ENCODE data around the gene CCNY. TPM values are rescaled to one million over a fixed set of nuclear protein-coding genes. Genes with fewer than 3 reads are reported as not detected.

CCNY gene
- total and polyA plus RNA-seq, 8 donors = 5.8 to 99.6 (median 37.7) TPM

- no peak for DNase-seq
- WGBS, 5 donors = 84 to 95% (median 94%) methylated on average over 4 of the region's 4 CpGs
- no peaks in the 10 kb centered on the region for H3K27me3 ChIP-seq
- no peaks in the 10 kb centered on the region for H3K36me3 ChIP-seq
- intact Hi-C loops (cut with DNase I; ENCODE audit: low total_unique reads) = no loop called here
- H3K9me3 ChIP-seq = peaks cover 4 to 35% (median 15%) of the 10 kb centered on the region in 4 donors
- TF ChIP-seq CTCF (IDR thresholded peaks at IDR 0.05) (no peak), POLR2AphosphoS5 (IDR thresholded peaks at IDR 0.05) (no peak), EP300 (IDR thresholded peaks at IDR 0.05) (no peak), POLR2A (IDR thresholded peaks at IDR 0.05) (no peak)
- H3K4me3 ChIP-seq = no peak overlapping the region
- H3K27ac ChIP-seq = no peak overlapping the region
- H3K4me1 ChIP-seq = peaks cover 7 to 43% (median 27%) of the 10 kb centered on the region in 4 donors
Measured at GRCh38 chr10:35442592-35442991, 106.3 kb downstream of the CCNY start.

- H3K36me3 ChIP-seq = no peaks in the 10 kb centered on the region
- no peak overlapping the region for H3K4me3 ChIP-seq
- intact Hi-C loops (cut with DNase I; ENCODE audit: low total_unique reads) = no loop called here
- TF ChIP-seq EP300 (IDR thresholded peaks at IDR 0.05) (no peak), POLR2A (IDR thresholded peaks at IDR 0.05) (no peak), POLR2AphosphoS5 (IDR thresholded peaks at IDR 0.05) (no peak), CTCF (IDR thresholded peaks at IDR 0.05) (no peak)
- peaks cover 20 to 56% (median 40%) of the 10 kb centered on the region in 4 donors for H3K4me1 ChIP-seq
- H3K27ac ChIP-seq = no peak overlapping the region
- no peak for DNase-seq
- peaks cover 4 to 32% (median 15%) of the 10 kb centered on the region in 4 donors for H3K9me3 ChIP-seq
- WGBS, 5 donors = 94 to 100% (median 97%) methylated on average over 3 of the region's 3 CpGs
- H3K27me3 ChIP-seq = no peaks in the 10 kb centered on the region
Measured at GRCh38 chr10:35443858-35444257, 107.5 kb downstream of the CCNY start.

GRCh38 chr10:35445150-35445884 lies 109.0 kb downstream of the CCNY start:
- peak overlapping the region in 1 of 5 donors; percentile 0 for H3K27ac ChIP-seq
- WGBS, 5 donors = 77 to 93% (median 82%) methylated on average over 4 of the region's 4 CpGs
- intact Hi-C loops (cut with DNase I; ENCODE audit: low total_unique reads) = no loop called here

GRCh38 chr10:35446439-35446838 lies 110.1 kb downstream of the CCNY start:
- H3K4me1 ChIP-seq = peaks cover 42 to 65% (median 54%) of the 10 kb centered on the region in 4 donors
- H3K4me3 ChIP-seq = no peak overlapping the region
- no peaks in the 10 kb centered on the region for H3K36me3 ChIP-seq
- no peak for DNase-seq
- H3K9me3 ChIP-seq = peaks cover 4 to 30% (median 15%) of the 10 kb centered on the region in 4 donors
- 92 to 100% (median 96%) methylated on average over 2 of the region's 2 CpGs for WGBS, 5 donors
- no peak for TF ChIP-seq CTCF (IDR thresholded peaks at IDR 0.05)
- no peak for TF ChIP-seq EP300 (IDR thresholded peaks at IDR 0.05)
- TF ChIP-seq POLR2A (IDR thresholded peaks at IDR 0.05) = no peak
- TF ChIP-seq POLR2AphosphoS5 (IDR thresholded peaks at IDR 0.05) = no peak
- peak overlapping the region in 2 of 5 donors; percentile 0 to 36 for H3K27ac ChIP-seq
- intact Hi-C loops (cut with DNase I; ENCODE audit: low total_unique reads) = no loop called here
- H3K27me3 ChIP-seq = no peaks in the 10 kb centered on the region

More at GRCh38 chr10:35445150-35445884, 109.0 kb downstream of the CCNY start:
- Histone ChIP-seq H3K36me3 (no peaks in the 10 kb centered on the region), H3K9me3 (peaks cover 4 to 30% (median 15%) of the 10 kb centered on the region in 4 donors), H3K27me3 (no peaks in the 10 kb centered on the region), H3K4me3 (no peak overlapping the region), H3K4me1 (peaks cover 34 to 64% (median 48%) of the 10 kb centered on the region in 4 donors)
- no peak for TF ChIP-seq POLR2AphosphoS5 (IDR thresholded peaks at IDR 0.05)
- no peak for TF ChIP-seq POLR2A (IDR thresholded peaks at IDR 0.05)
- no peak for TF ChIP-seq EP300 (IDR thresholded peaks at IDR 0.05)
- TF ChIP-seq CTCF (IDR thresholded peaks at IDR 0.05) = no peak
- no peak for DNase-seq
